Epithelial cell of prostate (primary cell): ENCODE results near the gene MLLT10.

ENCODE experiments used
- DNase-seq: peaks from one replicate; pipeline ENCODE4 v3.0.0-alpha.2; 2011; ENCODE audit warnings: low read depth, low spot score
- H3K27ac ChIP-seq: fragments of 450-650 bp; 2 replicates; pipeline ENCODE4 v1.5.1; 2017; ENCODE audit warnings: mild to moderate bottlenecking

MLLT10 gene

GRCh38 chr10:21722209-21722608 lies 188.2 kb downstream of the MLLT10 start:
- no peak overlapping the region for H3K27ac ChIP-seq
- no peak for DNase-seq

GRCh38 chr10:21724020-21724589 lies 190.1 kb downstream of the MLLT10 start:
- no peak for DNase-seq
- H3K27ac ChIP-seq, result peak overlapping the region; percentile 5

GRCh38 chr10:21724687-21725367 lies 190.8 kb downstream of the MLLT10 start:
- H3K27ac ChIP-seq, result peak overlapping the region; percentile 5

GRCh38 chr10:21726601-21727225 lies 192.7 kb downstream of the MLLT10 start:
- no peak for DNase-seq

More at GRCh38 chr10:21724687-21725367, 190.8 kb downstream of the MLLT10 start:
- DNase-seq, result peak; percentile 87

GRCh38 chr10:21727452-21728168 lies 193.6 kb downstream of the MLLT10 start:
- DNase-seq, result no peak

More at GRCh38 chr10:21726601-21727225, 192.7 kb downstream of the MLLT10 start:
- H3K27ac ChIP-seq, result peak overlapping the region; percentile 50

GRCh38 chr10:21728618-21729017 lies 194.6 kb downstream of the MLLT10 start:
- peak overlapping the region; percentile 3 for H3K27ac ChIP-seq
- DNase-seq, result no peak

More at GRCh38 chr10:21727452-21728168, 193.6 kb downstream of the MLLT10 start:
- peak overlapping the region; percentile 50 for H3K27ac ChIP-seq

- DNase-seq, result no peak
- H3K27ac ChIP-seq, result no peak overlapping the region
Observed at GRCh38 chr10:21732067-21732772, 198.2 kb downstream of the MLLT10 start.

GRCh38 chr10:21733710-21734109 lies 199.7 kb downstream of the MLLT10 start:
- no peak for DNase-seq
- no peak overlapping the region for H3K27ac ChIP-seq

GRCh38 chr10:21737106-21737505 lies 203.1 kb downstream of the MLLT10 start:
- DNase-seq, result no peak
- H3K27ac ChIP-seq, result no peak overlapping the region

- DNase-seq, result no peak
- H3K27ac ChIP-seq, result no peak overlapping the region
Observed at GRCh38 chr10:21740989-21741388, 207.0 kb downstream of the MLLT10 start.

- no peak for DNase-seq
- H3K27ac ChIP-seq, result no peak overlapping the region
Observed at GRCh38 chr10:21742740-21743412, 208.8 kb downstream of the MLLT10 start.

- DNase-seq, result no peak
- H3K27ac ChIP-seq, result no peak overlapping the region
Observed at GRCh38 chr10:21744223-21744622, 210.2 kb downstream of the MLLT10 start.

- DNase-seq, result no peak
- no peak overlapping the region for H3K27ac ChIP-seq
Observed at GRCh38 chr10:21746118-21746517, 212.1 kb downstream of the MLLT10 start.

- no peak for DNase-seq
Observed at GRCh38 chr10:21747809-21748208, 213.8 kb downstream of the MLLT10 start.

GRCh38 chr10:21749788-21750187 lies 215.8 kb downstream of the MLLT10 start:
- DNase-seq, result no peak
- no peak overlapping the region for H3K27ac ChIP-seq

More at GRCh38 chr10:21747809-21748208, 213.8 kb downstream of the MLLT10 start:
- H3K27ac ChIP-seq, result no peak overlapping the region

- DNase-seq, result no peak
- H3K27ac ChIP-seq, result no peak overlapping the region
Observed at GRCh38 chr10:21750424-21750823, 216.4 kb downstream of the MLLT10 start.

GRCh38 chr10:21751341-21752310 lies 217.6 kb downstream of the MLLT10 start:
- H3K27ac ChIP-seq, result no peak overlapping the region
- DNase-seq, result no peak

- no peak overlapping the region for H3K27ac ChIP-seq
- DNase-seq, result no peak
Observed at GRCh38 chr10:21753497-21754270, 219.7 kb downstream of the MLLT10 start.
